Cardiac fibroblast (primary cell): Measurements from ENCODE around the gene DNAJC6.

Experiments used
- DNase-seq, 2 donors: peaks; one replicate each; pipeline versions ENCODE4 v3.0.0 to v3.0.0-alpha.2; 2010; ENCODE audit warnings: low read depth in 2 of 2
- H3K4me3 ChIP-seq, 2 donors: replicated peaks in 1 of 2; 1 replicate in 1 of 2; 2 replicates in 1 of 2; pipeline ENCODE4 v1.5.1; 2011; ENCODE audit warnings: low read depth in 2 of 2, low read length in 2 of 2, mild to moderate bottlenecking in 2 of 2, moderate library complexity in 1 of 2
- CTCF ChIP-seq: IDR thresholded peaks from one replicate; pipeline ENCODE4 v1.5.1; 2011; ENCODE audit warnings: low read depth, mild to moderate bottlenecking, low read length, inconsistent platforms

Gene DNAJC6

GRCh38 chr1:65440322-65440900 is 131.1 kb downstream of the DNAJC6 start:
- no peak overlapping the region for H3K4me3 ChIP-seq
- DNase-seq = no peak
- no peak for TF ChIP-seq CTCF

- DNase-seq = peak; percentile 48 to 51
- no peak for TF ChIP-seq CTCF
- no peak overlapping the region for H3K4me3 ChIP-seq
These were observed 131.6 kb downstream of the DNAJC6 start for GRCh38 chr1:65440915-65441314.

DNA sequence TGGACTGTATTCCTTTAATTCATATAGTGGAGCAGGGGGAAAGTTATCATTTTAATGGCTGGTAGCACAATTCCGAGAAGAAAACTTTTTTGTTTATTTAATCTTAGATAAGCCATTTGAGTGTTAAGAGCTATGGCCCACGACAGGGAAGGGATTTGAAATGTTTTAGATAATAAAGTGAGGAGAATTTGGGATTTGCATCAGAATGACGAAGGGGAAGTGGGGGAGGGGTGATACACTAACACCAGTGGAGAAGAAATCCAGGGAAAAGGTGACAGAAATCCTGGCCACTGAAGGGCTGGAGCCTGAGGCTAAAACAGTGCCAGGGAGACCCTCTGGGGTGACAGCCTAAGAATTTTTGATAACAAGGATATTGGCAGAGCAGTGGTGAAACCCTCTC is 132.1 kb downstream of the DNAJC6 start:
- peak in 1 of 2 donors; percentile 75 for DNase-seq
- no peak overlapping the region for H3K4me3 ChIP-seq
- TF ChIP-seq CTCF = no peak

DNA sequence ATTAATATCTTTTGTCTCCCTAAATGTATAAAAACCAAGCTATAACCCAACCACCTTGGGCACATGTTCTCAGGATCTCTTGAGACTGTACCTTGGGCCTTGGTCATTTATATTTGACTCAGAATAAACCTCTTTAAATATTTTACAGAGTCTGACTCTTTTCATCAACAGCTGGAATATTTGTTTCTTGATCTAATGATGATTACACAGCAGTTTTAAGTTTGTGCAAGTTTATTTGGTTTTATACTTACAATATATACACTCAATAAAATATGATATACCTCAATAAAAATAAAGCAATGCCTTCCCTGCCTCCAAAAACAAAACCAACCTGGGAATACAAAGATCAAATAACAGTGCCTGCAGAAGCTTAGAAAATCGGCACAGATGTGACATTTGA is 133.1 kb downstream of the DNAJC6 start:
- no peak for DNase-seq
- no peak overlapping the region for H3K4me3 ChIP-seq
- no peak for TF ChIP-seq CTCF

- H3K4me3 ChIP-seq = no peak overlapping the region
- DNase-seq = no peak
- no peak for TF ChIP-seq CTCF
These were observed 134.3 kb downstream of the DNAJC6 start for GRCh38 chr1:65443647-65444046.

- no peak for DNase-seq
- TF ChIP-seq CTCF = no peak
- H3K4me3 ChIP-seq = no peak overlapping the region
These were observed 134.8 kb downstream of the DNAJC6 start for GRCh38 chr1:65444128-65444640.

DNA sequence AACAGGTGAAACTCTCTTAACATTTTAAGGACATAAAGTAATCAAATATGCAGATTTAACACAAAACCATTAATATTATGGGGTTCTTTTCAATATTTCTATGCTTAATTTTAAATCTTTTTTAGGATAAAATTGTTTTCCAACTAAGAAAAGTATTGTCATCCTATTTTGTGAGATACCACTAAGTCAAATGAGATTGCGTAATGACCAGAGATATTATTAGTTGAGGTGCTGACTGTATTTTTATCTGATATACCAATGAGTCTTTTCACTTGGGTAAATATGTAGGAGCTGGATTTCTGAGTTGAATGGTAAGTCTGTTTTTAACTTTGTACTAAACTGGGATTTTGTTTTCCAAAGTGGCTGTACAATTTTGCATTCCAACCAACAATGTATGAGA is 136.5 kb downstream of the DNAJC6 start:
- H3K4me3 ChIP-seq = no peak overlapping the region
- DNase-seq = no peak
- TF ChIP-seq CTCF = no peak
